ENCODE measurements around the gene CFL1.

The CFL1 gene

DNA sequence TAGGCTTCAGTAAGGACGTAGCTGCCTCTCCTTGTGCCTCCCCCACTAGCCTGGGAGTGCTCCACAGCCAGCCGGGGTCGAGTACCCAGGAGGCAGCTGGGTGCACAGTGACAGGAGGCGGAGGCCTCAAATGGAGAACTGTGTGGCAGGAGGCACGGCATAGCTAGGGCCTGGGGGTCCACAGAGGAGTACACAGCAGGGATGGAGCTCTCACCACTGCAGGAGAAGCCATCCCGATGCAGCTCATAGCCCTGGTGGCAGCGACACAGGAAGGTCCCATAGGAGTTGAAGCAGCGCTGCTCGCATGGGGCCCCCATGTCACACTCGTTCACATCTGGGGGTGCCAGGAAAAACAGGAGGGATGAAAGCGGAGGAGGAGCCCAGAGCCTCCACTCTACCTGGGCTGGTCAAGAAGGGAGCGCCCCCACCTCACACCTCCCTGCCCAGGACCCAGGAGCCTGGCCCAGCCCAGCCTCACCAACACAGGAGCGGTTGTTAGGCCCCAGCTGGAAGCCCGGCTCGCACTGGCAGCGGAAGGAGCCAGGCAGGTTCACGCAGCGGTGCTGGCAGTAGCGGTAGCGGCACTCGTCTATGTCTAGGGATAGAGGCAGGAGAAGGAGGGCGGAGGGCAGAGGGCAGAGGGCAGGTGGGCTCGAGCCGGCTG, 11.8 kb upstream of the CFL1 start:
- no peak for DNase-seq

DNA sequence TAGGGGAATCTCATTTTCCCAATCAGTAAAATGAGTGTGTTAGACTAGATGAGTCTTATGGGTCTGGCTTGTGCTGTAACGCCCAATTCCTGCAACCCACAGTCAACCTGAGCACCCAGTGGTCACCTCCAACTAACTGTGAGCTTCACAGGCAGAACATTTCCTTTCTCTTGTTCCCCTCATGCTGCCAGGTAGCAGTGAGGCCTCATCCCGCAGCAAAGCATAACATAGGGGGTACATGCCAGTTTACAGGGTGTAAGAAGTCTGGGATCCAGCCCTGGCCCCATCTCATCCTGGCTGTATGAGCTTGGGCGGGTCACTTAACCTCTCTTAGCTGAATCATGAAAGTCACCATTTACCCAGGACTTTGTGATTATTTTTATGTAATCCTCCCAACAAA, 10.9 kb upstream of the CFL1 start:
- no peak for DNase-seq

DNA sequence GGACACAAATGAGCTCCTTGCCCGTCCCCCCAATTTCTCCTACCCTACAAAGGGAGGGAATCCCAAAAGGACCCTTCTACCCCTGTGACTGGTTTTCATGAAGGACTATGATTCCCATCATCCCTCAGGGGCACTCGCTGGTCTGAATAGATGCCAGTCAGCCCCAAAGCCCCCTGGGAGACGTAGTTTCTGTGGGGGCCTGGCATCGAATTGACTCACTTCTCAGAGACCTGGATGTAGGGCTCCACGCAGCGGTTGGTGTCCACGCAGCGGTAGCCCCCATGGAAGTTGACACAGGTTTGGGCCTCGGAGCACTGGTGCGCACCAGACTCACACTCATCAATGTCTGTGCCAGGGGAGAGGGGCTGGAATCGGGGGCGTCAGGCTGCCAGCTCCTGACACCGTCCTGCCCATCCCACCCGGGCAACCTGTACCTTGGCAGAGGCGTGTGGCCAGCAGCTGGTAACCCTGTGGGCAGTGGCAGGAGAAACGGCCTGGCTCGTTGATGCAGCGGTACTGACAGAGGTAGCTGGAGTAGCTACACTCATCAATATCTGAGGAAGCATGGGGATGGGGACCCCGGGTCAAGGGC, 10.2 kb upstream of the CFL1 start:
- no peak for DNase-seq

DNA sequence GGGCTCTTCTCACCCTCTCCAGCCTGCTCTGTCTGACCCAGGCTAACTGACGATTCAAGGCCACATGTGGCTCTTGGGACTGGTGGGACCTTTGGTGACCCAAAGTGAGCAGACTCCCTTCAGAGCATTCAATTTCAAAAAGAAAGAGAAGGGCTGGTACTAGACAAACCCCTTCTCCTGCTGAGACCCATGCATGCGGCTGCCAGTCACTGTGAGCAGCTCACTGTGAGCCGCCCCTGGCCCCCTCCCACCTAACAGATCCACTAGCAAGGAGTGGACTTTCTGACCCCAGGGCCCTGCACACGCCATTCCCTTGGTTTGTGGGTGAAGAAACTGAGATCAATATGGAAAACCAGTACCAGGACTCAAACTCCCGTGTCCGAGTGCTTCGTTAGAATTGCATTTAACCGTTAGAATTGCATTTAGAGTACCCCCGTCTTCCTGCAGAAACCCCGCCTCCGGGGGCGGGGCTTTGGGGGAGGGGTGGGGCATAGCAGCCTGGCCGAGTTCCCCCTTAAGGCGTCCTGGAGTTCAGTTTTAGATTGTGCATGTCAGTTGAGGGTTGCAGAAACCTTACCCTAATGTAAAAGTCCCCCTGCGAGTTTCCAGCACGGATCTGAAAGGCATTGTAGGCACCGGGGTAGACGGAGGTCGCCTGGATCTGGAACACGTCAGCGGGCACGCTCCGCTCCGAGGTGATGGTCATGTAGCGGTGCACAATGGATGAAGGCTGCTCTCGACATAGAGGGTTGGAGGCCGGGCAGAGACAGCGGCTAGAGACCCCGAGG, 9.5 kb upstream of the CFL1 start:
- DNase-seq: no peak

DNA sequence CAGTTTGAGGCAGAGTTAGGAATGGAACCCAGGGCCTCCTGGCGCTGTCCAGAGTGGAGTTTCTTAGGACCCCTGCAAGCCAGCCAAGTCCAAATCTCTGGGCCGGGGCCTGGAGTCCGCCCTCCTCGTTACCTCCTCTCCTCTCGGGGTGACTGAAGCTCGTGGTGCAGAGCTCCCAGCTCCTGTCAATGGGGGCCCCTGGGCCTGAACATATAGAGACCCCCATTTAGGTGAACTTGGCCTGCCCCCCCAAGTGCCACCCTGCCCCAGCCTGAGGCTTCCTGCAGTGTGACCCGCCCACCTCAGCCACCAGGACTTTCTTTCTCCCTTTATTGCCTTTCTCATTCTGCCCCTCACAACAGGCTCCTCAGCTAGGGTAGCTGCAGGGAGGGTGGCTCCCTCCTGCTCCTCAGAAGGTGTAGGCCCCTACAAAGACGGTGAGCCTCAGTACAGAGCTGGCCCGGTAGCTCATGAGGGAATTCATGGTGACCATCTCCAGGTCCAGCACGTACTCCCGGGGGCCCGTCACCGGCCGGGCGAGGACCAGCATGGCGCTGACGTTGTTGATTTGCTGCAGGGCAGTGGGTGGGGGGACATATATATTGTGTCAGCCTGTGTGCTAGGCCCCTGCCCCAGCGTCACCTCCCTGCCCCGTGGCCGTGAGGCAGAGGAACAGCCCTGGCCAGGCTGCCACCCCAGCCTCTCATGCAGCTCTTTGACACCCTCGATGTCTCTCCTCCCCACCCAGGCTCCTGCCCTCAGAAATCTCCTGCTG, 8.7 kb upstream of the CFL1 start:
- no peak for DNase-seq

DNA sequence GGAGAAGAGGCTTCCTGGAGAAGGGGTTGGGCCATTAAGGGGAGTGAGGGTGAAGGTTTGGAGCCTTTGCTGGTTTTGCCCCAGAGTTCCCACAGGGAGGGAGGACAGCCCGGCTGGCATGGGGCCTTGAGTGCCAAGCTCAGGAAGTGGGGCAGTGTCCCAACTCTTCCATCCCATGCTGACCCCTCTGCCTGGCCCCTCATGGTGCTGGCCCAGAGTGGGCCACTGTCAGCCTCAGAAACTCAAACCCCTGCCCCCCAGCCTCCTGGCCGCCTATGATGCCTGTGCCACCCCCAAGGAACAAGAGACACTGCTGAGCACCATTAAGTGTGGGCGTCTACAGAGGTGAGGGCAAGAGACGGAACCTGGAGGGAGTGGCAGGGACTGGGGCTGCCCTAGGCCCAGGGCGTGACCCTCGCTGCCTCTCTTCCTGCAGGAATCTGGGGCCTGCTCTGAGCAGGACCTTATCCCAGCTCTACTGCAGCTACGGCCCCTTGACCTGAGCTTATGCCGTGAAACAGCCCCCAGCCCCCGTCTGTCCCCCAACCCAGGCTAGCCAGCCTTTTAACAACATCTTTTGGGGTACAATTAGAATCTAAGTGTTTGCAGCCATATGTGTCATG, 7.7 kb upstream of the CFL1 start:
- no peak for DNase-seq

DNA sequence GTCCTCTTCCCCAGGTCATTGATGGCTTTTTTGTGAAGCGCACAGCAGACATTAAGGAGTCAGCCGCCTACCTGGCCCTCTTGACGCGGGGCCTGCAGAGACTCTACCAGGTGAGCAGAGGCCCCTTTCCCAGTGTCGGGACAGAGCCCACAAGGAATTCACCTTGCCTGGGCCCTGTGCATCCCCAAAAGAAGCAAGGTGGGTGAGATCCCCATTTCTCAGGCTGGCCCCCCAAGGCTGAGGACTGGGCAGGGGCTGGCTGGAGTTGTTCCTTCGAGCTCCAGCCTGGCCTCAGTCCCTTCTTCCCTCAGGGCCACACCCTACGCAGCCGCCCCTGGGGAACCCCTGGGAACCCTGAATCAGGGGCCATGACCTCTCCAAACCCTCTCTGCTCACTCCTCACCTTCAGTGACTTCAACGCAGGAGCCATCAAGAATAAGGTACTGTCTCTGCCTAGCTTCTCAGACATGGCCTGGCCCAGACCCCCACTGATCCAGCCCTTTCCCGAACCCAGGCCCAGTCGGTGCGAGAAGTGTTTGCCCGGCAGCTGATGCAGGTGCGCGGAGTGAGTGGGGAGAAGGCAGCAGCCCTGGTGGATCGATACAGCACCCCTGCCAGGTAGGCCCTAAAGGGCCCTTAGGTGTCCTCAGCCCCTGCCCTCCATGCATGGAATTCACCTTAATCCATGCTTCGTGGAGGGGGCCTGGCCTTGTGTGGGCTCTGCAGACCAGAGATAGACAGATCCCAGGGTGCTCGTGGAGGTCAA, 6.9 kb upstream of the CFL1 start:
- no peak for DNase-seq

DNA sequence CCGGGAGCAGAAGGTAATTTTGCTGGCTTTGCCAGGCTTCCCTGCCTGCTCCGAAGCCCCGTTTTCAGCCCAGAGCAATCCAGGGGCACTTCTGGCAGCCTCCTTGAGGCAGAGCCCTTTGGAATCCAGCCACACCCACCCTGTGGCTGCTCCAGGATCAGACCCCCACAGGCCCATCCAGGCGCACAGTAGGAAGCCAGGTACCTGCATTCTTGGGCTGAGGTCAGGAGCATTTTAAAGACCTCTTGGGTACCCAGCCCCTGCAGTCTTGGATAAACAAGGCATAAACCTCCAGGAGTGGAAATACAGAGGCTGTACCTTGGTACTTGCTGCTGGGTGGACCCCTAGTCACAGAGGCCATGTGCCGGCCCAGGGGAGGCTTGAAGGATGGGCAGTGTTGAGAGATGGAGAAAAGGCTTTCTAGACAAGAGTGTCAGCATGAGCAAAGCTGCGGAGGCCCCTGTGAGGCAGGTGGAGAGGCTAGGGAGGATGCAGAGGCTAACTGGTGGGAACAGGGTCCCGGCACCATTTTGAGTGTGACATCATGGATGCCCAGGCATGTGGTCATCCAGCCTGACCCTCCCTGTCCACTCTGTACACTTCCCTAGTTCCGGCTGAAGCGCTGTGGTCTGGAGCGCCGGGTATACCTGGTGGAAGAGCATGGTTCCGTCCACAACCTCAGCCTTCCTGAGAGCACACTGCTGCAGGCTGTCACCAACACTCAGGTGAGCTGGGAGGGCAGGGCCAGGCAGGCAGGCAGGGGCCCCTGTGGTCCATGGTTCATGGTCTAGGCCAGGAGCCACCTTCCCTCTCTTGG, 6.1 kb upstream of the CFL1 start:
- DNase-seq: no peak

DNA sequence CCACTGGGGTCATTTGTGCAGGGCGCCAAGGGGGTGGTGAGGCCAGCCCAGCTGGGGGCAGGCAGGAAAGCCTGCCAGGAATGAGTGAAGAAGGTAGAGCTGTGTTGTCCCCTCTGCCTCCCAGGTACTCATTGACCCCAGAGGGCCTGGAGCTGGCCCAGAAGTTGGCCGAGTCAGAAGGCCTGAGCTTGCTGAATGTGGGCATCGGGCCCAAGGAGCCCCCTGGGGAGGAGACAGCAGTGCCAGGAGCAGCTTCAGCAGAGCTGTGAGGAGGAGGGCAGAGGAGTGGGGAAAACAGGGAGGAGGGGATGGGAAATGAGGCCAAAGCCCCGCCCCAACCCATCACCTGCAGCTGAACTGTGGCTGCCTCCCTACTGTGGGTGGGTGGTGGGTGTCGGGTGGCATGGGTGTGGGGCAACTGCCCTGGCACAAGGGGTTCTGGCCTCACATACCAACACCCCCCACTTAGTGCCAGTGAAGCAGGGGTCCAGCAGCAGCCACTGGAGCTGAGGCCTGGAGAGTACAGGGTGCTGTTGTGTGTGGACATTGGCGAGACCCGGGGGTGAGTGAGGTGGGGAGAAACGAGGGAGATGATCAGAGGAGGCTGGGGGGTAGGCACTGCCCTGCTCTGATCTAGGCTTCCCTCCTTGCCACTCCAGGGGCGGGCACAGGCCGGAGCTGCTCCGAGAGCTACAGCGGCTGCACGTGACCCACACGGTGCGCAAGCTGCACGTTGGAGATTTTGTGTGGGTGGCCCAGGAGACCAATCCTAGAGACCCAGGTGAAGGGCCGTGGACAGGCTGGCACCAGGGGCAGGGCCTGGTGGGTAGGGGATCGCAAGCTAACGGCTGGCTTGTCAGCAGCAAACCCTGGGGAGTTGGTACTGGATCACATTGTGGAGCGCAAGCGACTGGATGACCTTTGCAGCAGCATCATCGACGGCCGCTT, 5.2 kb upstream of the CFL1 start:
- no peak for DNase-seq

DNA sequence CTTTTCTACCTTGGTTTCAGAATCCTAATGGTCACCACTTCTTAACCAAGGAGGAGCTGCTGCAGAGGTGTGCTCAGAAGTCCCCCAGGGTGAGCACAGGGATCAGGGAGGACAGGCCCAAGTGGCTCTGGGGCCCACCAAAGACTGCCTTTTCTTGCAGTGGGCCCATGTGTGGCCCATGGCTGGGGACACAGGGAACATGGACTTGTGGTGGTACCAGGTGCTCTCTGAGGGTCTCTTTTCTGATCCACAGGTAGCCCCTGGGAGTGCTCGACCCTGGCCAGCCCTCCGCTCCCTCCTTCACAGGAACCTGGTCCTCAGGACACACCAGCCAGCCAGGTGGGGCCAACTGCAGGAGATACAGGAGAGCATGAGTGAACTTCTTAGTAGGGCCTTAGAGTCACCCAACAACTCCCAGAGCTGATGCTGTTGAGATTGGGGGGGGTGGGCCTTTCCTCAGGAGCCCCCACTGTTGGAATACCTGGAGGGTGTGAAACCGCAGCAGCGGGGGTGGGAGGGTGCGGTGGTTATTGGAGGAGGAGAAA, 4.3 kb upstream of the CFL1 start:
- DNase-seq: no peak

DNA sequence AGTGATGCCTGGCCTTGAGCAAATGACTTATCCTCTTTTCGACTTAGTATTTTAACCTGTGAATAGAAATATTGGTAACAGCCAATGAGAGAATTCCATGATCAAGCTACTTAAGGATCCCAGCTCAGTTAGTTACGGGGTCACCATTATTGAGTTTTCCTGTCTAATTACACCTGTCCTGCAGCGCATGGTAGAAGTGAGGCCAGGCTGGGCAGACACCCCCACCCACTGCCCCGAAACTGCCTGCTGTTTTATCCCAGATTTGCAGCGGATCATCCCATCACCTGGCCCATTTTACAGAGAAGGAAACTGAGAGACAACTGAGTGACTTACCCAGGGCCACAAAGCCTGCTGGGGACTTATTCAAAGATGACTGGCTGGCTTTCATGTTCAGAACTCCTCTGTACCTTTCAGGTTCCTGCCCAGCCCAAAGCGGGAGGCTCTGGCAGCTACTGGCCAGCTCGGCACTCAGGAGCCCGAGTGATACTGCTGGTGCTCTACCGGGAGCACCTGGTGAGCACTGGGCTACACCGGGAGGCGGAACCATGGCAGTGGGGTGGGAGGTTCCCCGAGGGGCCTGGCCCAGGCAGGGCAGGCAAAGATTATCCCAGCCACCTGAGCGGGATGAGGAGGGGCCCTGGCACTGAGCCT, 3.7 kb upstream of the CFL1 start:
- no peak for DNase-seq

DNA sequence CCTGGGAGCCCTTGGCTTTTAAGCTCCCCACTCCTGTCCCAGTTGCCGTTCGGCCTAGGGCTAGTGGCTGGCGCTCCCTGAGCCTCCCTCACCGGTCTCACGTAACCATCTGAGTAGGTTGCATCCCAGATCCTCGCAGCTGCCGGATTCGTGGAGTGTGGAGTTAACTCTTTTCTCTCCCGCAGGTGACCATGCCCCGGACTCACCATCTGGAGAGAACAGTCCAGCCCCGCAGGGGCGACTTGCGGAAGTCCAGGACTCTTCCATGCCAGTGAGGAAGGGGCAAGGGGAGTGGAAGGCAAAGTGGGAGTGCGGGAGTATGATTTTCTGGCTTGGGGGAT, 3.2 kb upstream of the CFL1 start:
- no peak for DNase-seq

DNA sequence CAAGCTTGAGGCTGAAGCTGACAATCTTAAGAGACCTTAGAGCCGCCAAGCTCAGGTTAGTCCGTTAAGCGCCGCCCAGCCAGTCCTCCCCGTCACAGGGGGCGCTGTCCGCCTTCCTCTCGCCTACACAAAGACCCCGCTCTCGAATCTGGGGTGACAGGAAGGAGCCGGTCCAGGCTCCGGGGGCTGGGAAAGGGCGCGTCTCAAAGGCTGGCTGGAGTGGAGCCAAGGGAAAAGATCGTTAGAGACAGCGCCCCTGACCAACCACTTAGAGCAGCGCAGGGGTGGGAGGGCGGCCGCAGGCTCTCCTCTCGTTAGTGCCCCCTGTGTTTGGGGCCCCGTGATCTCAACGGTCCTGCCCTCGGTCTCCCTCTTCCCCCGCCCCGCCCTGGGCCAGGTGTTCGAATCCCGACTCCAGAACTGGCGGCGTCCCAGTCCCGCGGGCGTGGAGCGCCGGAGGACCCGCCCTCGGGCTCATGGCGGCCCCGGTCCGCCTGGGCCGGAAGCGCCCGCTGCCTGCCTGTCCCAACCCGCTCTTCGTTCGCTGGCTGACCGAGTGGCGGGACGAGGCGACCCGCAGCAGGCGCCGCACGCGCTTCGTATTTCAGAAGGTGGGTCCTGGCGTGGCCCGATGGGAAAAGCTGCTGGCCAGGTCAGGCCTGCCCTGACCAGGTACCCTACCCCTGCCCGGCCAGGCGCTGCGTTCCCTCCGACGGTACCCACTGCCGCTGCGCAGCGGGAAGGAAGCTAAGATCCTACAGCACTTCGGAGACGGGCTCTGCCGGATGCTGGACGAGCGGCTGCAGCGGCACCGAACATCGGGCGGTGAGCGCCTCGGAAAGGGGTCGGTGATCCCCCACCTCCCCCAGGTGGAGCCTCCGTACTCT, 2.5 kb upstream of the CFL1 start, which contains the start of gene MUS81:
Gene MUS81 (plus strand): TSS at position 156 of the 887 bp plus-strand sequence. CDS start 321 bp downstream, at position 477.
- DNase-seq: peak; percentile 88

DNA sequence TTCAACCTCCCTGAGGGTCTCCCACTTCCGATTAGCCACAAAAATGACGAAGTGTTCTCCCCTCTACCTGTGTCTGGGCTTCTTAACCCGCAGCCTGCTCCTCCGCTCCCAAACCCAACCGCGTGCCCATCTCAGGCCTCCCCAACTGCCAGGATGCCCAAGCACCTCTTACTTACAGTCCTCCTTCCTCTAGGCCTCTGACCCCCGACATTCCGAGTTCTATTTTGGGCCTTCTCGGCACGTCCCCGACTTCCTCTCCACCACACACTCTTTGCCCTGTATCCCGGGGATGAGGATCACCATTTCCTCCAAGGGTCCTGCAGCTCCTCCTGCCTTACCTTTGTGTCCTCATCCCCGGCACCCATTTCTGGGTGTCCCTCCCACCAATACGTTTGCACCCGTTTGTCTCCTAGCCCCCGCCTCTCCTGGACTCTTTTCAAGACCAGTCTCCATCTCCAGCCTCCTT, 1.9 kb upstream of the CFL1 start:
- DNase-seq: no peak

DNA sequence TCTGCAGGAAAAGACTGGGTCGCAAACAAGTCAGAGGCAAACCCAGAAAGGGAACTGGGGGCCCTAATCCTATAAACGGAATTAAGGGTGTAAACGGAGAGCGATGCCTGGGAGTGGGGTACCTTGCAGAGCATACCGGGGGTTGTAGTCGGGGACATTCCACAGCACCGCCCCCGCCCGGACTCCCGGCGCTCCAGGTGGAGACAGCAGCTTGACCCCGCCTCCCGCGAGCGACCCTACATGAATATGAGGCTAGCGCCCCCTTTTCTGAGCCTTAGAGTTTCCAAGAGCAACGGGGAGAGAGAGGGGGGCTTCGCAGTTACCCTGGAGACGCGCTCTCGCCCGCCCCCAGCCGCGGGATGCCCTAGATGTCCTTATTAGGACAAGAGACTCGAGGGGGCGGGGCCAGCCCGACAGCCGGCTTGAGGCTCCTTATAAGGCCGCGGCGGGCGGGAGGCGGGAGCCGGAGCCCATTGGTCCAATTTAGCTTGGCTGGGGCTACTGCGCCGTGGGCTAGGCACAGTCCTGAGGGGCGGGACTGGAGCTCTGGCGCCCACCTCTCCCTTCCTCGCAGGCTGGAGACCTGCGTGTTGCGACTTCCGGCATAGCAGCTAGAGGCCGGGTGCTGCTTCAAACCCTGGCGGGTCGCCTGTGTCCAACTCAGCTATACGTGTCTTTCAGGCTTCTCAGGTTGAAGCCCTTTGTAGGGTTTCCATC, 1.3 kb upstream of the CFL1 start:
- peak; percentile 96 for DNase-seq

DNA sequence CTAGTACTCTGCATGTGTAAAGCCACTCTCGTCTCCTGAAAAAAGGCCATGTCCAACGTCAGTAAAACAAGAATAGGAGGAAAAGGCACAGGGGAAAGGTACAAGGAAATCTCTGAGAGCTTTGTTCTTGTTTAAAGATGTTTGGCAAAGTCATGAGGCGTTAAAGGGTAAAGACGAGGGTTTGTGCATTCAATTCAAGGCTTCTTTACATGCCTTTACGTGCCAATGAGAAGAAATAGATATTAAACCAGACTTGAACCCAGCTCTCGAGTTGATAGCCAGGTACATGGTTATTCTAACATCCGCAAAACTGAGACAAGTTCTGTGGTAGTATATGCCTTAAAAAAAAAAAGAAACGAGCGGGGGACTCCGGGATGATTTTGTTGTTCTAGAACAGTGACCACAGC, 704 bp upstream of the CFL1 start:
- no peak for DNase-seq

DNA sequence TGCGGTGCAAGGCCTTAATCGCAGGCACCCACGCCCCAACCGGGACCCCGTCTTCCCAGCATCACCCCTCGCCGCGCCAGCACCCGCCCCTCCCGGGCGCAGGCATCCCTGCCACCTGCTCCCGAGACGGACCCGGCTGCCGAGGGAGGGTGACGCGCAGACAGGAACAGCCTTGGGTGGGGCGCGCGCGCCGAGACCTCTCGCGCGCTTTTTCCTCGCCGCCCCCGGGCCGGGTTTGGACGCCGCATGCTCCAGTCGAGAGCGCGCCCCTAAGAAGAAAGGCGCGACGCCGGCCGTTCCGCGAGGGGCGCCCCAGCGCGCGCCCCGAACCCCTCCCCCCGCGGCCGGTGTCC, 504 bp downstream of the CFL1 start:
- peak; percentile 60 for DNase-seq
